Ovary (tissue), 3 donors: ENCODE measurements around the gene CRISPLD2.

Experiments
- EP300 ChIP-seq: sonication (generic); formaldehyde crosslinking; IDR thresholded peaks from one replicate; pipeline ENCODE4 v1.6.1; 2017; ENCODE audit warnings: antibody characterized with exemption
- POLR2A ChIP-seq: fragments of 450-650 bp; IDR thresholded peaks from one replicate; pipeline ENCODE4 v1.6.1; 2017; ENCODE audit warnings: antibody characterized with exemption, mild to moderate bottlenecking, moderate library complexity
- TF ChIP-seq, protein P1 (sequence below), 3 donors: fragments of 450-650 bp in 2 of 3; fragments of 200-600 bp in 1 of 3; IDR thresholded peaks; one replicate each; pipeline versions ENCODE4 v1.5.1 to v1.8.0; 2016 to 2022; ENCODE audit warnings: antibody characterized with exemption in 3 of 3, mild to moderate bottlenecking in 1 of 3
- donor health status: DM: no; HTN: no; CAD: no.

DNA sequence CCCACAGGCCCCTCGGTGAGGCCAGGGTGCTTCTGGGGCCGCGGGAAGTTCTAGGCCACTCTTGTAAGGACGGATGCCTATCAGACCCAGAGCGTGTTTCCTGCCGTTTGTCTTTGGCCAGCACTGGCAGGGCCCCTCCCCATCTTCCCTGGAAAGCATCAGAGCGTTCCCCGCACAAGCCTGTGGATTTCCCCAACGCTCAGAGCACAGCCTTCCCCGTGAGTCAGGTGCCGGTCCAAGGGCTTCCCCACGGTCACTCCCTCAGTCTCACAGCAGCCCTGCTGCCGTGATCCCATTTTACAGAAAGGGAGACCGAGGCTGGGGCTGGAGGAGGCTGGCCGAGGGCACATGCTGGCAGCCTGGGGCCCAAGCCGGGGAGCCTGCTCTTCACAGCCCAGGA is 33.7 kb downstream of the CRISPLD2 start:
- TF ChIP-seq, protein P1, sequence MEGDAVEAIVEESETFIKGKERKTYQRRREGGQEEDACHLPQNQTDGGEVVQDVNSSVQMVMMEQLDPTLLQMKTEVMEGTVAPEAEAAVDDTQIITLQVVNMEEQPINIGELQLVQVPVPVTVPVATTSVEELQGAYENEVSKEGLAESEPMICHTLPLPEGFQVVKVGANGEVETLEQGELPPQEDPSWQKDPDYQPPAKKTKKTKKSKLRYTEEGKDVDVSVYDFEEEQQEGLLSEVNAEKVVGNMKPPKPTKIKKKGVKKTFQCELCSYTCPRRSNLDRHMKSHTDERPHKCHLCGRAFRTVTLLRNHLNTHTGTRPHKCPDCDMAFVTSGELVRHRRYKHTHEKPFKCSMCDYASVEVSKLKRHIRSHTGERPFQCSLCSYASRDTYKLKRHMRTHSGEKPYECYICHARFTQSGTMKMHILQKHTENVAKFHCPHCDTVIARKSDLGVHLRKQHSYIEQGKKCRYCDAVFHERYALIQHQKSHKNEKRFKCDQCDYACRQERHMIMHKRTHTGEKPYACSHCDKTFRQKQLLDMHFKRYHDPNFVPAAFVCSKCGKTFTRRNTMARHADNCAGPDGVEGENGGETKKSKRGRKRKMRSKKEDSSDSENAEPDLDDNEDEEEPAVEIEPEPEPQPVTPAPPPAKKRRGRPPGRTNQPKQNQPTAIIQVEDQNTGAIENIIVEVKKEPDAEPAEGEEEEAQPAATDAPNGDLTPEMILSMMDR (IDR thresholded peaks at IDR 0.05) = no peak
- no peak for TF ChIP-seq POLR2A
- no peak for TF ChIP-seq EP300
